22Rv1 (cell line): ENCODE measurements around the gene DYNC2H1.
"Not testable (repeated sequence)": the region's sequence is repeated elsewhere in the genome, so short reads cannot be mapped to it uniquely, and the experiment has no call there.

ENCODE experiments used
- H3K27ac ChIP-seq: fragments of 450-650 bp; 2 replicates; pipeline ENCODE4 v1.5.1; 2017
- ZFX ChIP-seq: fragments of 450-650 bp; IDR thresholded peaks from 2 replicates; pipeline ENCODE4 v1.6.1; 2017; ENCODE audit warnings: antibody characterized with exemption, borderline replicate concordance
- TF ChIP-seq, protein P1 (sequence below): fragments of 450-650 bp; IDR thresholded peaks from 2 replicates; pipeline ENCODE4 v1.5.1; 2017; ENCODE audit warnings: mild to moderate bottlenecking

DYNC2H1 gene

DNA sequence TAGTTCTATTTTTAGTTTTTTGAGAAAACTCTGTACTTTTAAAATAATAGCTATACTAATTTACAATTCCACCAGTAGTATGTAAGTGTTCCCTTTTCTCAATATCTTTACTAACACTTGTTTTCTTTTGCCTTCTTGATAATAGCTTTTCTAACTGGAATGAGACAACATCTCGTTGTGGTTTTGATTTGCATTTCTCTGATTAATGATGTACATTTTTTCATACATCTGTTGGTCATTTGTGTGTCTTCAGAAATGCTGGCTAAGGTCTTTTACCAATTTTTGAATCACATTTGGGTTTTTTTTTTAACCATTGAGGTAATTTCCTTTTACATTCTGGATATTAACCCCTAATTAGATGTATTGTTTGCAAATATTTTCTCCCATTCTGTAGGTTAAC, 258.9 kb downstream of the DYNC2H1 start:
- TF ChIP-seq, protein P1, sequence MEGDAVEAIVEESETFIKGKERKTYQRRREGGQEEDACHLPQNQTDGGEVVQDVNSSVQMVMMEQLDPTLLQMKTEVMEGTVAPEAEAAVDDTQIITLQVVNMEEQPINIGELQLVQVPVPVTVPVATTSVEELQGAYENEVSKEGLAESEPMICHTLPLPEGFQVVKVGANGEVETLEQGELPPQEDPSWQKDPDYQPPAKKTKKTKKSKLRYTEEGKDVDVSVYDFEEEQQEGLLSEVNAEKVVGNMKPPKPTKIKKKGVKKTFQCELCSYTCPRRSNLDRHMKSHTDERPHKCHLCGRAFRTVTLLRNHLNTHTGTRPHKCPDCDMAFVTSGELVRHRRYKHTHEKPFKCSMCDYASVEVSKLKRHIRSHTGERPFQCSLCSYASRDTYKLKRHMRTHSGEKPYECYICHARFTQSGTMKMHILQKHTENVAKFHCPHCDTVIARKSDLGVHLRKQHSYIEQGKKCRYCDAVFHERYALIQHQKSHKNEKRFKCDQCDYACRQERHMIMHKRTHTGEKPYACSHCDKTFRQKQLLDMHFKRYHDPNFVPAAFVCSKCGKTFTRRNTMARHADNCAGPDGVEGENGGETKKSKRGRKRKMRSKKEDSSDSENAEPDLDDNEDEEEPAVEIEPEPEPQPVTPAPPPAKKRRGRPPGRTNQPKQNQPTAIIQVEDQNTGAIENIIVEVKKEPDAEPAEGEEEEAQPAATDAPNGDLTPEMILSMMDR: no peak
- no peak for TF ChIP-seq ZFX

DNA sequence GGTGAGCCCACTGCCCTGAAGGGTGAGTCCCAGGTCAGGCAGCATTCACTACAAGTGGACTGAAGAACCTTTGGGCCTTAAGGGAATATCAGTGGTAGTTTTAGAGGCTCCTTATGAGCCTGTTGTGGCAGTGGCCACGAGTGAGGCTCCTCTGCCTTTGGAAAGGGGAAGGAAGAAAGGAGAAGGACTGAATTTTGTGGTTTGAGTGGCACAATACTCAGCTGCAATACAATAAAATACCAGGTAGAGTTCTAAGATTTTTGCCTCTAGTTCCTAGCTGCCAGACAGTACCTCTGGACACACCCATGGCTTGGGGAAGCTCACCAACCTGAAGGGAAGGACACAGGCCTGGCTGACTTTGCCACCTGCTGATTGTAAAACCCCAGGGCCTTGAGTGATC, 260.9 kb downstream of the DYNC2H1 start:
- TF ChIP-seq ZFX: no peak
- TF ChIP-seq, protein P1: no peak
- no peak overlapping the region for H3K27ac ChIP-seq

More for the DNA sequence above, 258.9 kb downstream of the DYNC2H1 start:
- H3K27ac ChIP-seq: no peak overlapping the region

DNA sequence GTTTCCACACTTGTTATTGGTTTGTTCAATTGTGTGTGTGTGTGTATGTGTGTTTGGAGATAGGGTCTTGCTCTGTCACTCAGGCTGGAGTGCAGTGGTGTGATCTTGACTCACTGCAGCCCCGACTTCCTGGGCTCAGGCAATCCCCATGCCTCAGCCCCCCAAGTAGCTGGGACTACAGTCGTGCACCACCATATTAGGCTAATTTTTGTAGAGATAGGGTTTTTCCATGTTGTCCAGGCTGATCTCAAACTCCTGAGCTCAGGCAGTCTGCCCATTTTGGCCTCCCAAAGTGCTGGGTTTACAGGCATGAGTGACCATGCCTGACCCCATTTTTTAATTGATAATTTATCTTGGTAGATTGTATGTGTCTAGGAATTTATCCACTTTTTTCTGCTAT, 263.7 kb downstream of the DYNC2H1 start:
- no peak overlapping the region for H3K27ac ChIP-seq
- no peak for TF ChIP-seq ZFX
- TF ChIP-seq, protein P1: no peak

GRCh38 chr11:103374227-103374626, 265.0 kb downstream of the DYNC2H1 start:
- H3K27ac ChIP-seq: not testable (repeated sequence)

DNA sequence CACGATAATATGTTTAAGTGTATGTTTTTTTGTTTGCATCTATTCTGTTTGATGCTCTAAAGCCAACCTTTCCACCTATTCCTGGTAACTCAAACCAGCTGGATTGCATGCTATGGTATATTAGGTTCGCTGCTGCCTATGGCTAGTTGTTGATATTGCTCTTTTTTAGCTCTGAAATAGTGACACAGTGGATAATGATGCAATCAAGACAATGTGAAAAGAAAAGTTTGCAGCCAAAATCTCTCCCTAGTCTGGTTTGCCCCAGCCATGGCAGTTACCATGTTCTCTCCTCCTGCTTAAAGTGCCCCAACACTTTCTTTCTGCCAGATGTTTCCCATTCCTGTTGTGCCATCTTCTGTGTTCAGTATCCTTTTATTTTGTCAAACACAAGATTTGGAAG, 269.7 kb downstream of the DYNC2H1 start:
- H3K27ac ChIP-seq: no peak overlapping the region
- TF ChIP-seq, protein P1: no peak
- no peak for TF ChIP-seq ZFX

DNA sequence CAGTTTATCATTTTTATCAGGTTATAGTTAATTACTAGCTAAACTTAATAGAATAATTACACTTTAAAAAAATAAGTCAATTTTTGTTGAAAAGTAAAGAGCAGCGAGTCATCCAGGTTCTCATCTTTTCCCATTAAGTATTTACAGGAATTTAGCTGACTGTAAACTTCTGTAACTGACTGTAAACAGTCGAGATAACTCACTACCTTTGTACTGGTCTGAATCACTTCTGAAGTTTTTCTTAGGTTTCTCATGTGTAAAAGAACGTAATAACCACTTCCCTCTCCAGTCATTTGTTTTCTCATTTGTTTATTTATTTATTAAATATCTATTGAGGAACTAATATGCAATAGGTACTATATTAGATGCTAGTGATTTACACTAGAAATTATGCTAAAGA, 270.8 kb downstream of the DYNC2H1 start:
- TF ChIP-seq ZFX: no peak
- no peak overlapping the region for H3K27ac ChIP-seq

- TF ChIP-seq, protein P1: no peak
- no peak for TF ChIP-seq ZFX
- no peak overlapping the region for H3K27ac ChIP-seq
These were observed 275.4 kb downstream of the DYNC2H1 start for GRCh38 chr11:103384652-103385051.

DNA sequence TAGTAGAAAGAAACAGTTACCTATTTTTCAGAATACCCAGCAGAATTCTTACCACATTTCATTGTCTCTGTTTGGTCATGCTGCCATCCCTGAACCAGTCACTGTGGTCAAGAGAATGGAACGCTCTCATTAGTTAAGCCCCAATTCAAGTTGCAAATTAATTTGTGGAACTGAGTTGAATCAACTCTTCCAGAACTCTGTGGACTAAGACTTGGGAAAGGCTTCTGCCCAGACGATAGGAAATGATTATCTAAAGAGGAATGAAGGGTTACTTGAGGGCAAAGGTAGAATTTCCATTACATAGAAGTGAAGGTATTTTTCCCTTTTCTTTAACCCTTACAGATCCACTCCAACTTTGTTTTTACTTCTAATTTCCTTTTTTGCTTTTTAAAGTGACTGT, 286.4 kb downstream of the DYNC2H1 start:
- H3K27ac ChIP-seq: no peak overlapping the region
- TF ChIP-seq, protein P1: no peak
- no peak for TF ChIP-seq ZFX
